ENCODE data around the gene MEIS1.
A peak's percentile ranks its signal among the peaks of the same experiment; 100 is the strongest.

DNA sequence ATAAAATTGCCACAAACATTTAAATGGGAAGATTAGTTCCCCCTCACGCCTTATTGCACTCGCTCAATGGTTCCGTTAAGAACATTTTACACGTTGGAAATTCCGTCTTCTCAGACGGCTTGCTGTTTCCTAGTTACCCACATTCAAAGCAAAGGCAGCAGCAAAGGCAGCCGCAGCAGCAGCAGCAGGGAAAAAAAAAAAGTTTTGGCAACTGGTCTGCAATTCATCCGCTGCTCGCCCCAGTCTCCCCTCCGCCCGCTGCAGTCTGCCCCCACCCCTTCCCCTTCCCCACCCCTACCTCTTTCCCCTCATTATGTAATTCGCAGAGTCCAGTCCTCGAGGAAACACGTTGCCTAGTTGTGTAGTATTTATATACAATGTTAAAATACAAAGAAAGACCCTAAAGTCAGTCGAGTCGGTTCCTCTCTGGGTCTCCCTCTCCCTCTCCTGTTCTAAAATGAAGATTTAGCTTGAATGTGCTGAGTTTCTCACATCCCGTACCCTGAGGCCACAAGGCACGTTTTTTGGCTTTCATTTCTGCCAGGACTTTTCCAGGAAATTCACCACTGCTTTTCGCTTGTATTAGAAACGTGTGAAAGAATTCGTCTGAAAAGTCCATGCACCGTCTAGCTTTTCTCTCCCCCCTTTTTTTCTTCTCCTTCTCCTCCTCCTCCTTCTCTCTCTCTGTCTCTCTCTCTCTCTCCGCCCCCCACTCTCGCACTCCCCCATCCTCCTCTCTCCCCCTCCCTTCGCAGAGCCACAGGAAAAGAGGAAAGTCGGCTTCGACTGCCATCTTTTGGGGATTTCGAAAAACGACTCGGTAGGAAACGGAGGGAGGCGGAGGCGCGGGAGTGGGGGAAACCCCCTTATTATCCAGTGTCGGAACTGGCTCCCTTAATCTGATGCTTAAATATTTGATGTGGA is 140.0 kb downstream of the MEIS1 start:
- TF ChIP-seq, protein P1, sequence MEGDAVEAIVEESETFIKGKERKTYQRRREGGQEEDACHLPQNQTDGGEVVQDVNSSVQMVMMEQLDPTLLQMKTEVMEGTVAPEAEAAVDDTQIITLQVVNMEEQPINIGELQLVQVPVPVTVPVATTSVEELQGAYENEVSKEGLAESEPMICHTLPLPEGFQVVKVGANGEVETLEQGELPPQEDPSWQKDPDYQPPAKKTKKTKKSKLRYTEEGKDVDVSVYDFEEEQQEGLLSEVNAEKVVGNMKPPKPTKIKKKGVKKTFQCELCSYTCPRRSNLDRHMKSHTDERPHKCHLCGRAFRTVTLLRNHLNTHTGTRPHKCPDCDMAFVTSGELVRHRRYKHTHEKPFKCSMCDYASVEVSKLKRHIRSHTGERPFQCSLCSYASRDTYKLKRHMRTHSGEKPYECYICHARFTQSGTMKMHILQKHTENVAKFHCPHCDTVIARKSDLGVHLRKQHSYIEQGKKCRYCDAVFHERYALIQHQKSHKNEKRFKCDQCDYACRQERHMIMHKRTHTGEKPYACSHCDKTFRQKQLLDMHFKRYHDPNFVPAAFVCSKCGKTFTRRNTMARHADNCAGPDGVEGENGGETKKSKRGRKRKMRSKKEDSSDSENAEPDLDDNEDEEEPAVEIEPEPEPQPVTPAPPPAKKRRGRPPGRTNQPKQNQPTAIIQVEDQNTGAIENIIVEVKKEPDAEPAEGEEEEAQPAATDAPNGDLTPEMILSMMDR (IDR thresholded peaks at IDR 0.05) = peak in 2 of 3 donors; percentile 14 to 35
- no peak for TF ChIP-seq POLR2A (IDR thresholded peaks at IDR 0.05)
- TF ChIP-seq POLR2AphosphoS5 (IDR thresholded peaks at IDR 0.05) = peak in 1 of 3 donors; percentile 15
